Stimulated activated naive CD8-positive, alpha-beta T cell treated with anti-CD3 and anti-CD28 coated beads, Interleukin-15, amount 100 ng/mL, for 72 hours (primary cell): ENCODE data around the gene IL1RAPL2.

Experiments
- ATAC-seq: fragments of 150-1000 bp; cut with Tn5 transposase; 2 replicates; pipeline ENCODE4 v1.10.0; 2021; ENCODE audit warnings: mild to moderate bottlenecking, moderate library complexity
- DNase-seq, 2 donors: peaks; one replicate each; pipeline ENCODE4 v3.0.0; 2021 to 2022
- H3K27ac Mint-ChIP-seq, 2 donors: one replicate each; pipeline ENCODE4 v1.8.0; 2022; ENCODE audit warnings: mild to moderate bottlenecking in 2 of 2, mixed read lengths in 2 of 2, moderate library complexity in 2 of 2
- H3K27me3 Mint-ChIP-seq: one replicate; pipeline ENCODE4 v1.8.0; 2022; ENCODE audit warnings: mixed read lengths
- H3K4me1 Mint-ChIP-seq: one replicate; pipeline ENCODE4 v1.8.0; 2022; ENCODE audit warnings: mild to moderate bottlenecking, mixed read lengths
- H3K4me3 Mint-ChIP-seq, 2 donors: one replicate each; pipeline ENCODE4 v1.8.0; 2022; ENCODE audit warnings: mild to moderate bottlenecking in 2 of 2, mixed read lengths in 2 of 2, moderate library complexity in 1 of 2
- H3K9me3 Mint-ChIP-seq, 2 donors: one replicate each; pipeline ENCODE4 v1.8.0; 2022; ENCODE audit warnings: mixed read lengths in 2 of 2

Gene IL1RAPL2

GRCh38 chrX:104721854-104722253 is 155.9 kb downstream of the IL1RAPL2 start:
- Mint-ChIP-seq H3K9me3 (no peaks in the 10 kb centered on the region), H3K4me3 (no peak overlapping the region), H3K27me3 (no peaks in the 10 kb centered on the region), H3K27ac (no peak overlapping the region), H3K4me1 (no peaks in the 10 kb centered on the region)
- no peak for ATAC-seq
- no peak for DNase-seq

- no peak for ATAC-seq
- no peaks in the 10 kb centered on the region for H3K9me3 Mint-ChIP-seq
- no peaks in the 10 kb centered on the region for H3K4me1 Mint-ChIP-seq
Observed at GRCh38 chrX:104728456-104728855, 162.5 kb downstream of the IL1RAPL2 start.

GRCh38 chrX:104742355-104742754 is 176.4 kb downstream of the IL1RAPL2 start:
- no peak overlapping the region for H3K27ac Mint-ChIP-seq
- H3K4me3 Mint-ChIP-seq = no peak overlapping the region
- no peak for DNase-seq
- H3K27me3 Mint-ChIP-seq = peaks cover 5% of the 10 kb centered on the region
- ATAC-seq = no peak
- H3K9me3 Mint-ChIP-seq = no peaks in the 10 kb centered on the region
- H3K4me1 Mint-ChIP-seq = no peaks in the 10 kb centered on the region

More at GRCh38 chrX:104728456-104728855, 162.5 kb downstream of the IL1RAPL2 start:
- no peak overlapping the region for H3K4me3 Mint-ChIP-seq
- H3K27me3 Mint-ChIP-seq = no peaks in the 10 kb centered on the region
- H3K27ac Mint-ChIP-seq = no peak overlapping the region
- DNase-seq = no peak

DNA sequence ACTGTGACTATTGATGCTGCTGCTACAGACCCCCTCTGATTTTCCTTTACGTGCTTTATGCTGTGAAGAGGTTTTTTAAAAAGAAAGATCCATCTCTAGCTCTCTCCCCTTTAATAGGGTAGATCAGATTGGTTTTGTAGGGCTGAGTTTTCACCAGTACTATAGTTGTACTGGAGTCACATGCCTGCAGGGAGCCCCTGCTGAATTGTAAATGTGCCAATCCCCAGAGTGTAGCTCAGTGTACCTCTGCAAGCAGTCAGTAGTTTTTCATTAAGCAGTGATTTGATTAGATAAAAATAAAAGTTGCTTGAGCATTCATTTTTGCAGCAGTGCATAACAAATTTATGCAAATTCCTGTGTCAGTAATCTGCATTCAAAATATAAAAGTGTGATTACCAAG is 179.2 kb downstream of the IL1RAPL2 start:
- Mint-ChIP-seq H3K4me1 (no peaks in the 10 kb centered on the region), H3K27ac (no peak overlapping the region), H3K9me3 (no peaks in the 10 kb centered on the region), H3K27me3 (peaks cover 5% of the 10 kb centered on the region), H3K4me3 (no peak overlapping the region)
- DNase-seq (no peak), ATAC-seq (no peak)

GRCh38 chrX:104749951-104750610 is 184.1 kb downstream of the IL1RAPL2 start:
- Mint-ChIP-seq H3K27me3 (no peaks in the 10 kb centered on the region), H3K4me1 (no peaks in the 10 kb centered on the region), H3K27ac (no peak overlapping the region), H3K9me3 (no peaks in the 10 kb centered on the region), H3K4me3 (no peak overlapping the region)
- DNase-seq (no peak), ATAC-seq (no peak)

- H3K27ac Mint-ChIP-seq = no peak overlapping the region
- no peaks in the 10 kb centered on the region for H3K4me1 Mint-ChIP-seq
- H3K4me3 Mint-ChIP-seq = no peak overlapping the region
- DNase-seq (no peak), ATAC-seq (no peak)
- no peaks in the 10 kb centered on the region for H3K27me3 Mint-ChIP-seq
- H3K9me3 Mint-ChIP-seq = peaks cover 10 to 11% of the 10 kb centered on the region in 2 donors
Observed at GRCh38 chrX:104762641-104763040, 196.6 kb downstream of the IL1RAPL2 start.

GRCh38 chrX:104789784-104790183 is 223.8 kb downstream of the IL1RAPL2 start:
- no peak for ATAC-seq
- Mint-ChIP-seq H3K4me3 (no peak overlapping the region), H3K27ac (no peak overlapping the region), H3K27me3 (no peaks in the 10 kb centered on the region), H3K9me3 (no peaks in the 10 kb centered on the region), H3K4me1 (no peaks in the 10 kb centered on the region)
- no peak for DNase-seq

DNA sequence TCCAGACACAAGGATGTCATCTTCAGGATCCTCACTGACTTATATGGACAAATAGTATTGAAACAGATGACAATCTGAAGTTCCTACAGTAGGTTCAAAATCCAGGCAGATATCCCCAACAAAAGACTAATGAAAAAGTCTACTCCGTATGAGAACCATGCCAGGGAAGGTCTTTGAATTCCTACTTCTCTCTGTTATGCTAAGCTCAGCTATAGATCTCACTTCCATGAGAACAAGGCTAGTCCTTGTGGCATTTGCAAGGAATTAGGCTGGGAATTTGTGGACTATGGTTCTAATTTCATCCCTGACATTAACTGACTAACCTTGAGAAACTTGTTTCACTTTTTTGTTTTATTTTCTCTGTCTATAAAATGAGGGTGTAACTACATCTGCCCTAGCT is 229.8 kb downstream of the IL1RAPL2 start:
- no peak overlapping the region for H3K4me3 Mint-ChIP-seq
- no peaks in the 10 kb centered on the region for H3K27me3 Mint-ChIP-seq
- H3K27ac Mint-ChIP-seq = peak overlapping the region in 1 of 2 donors; percentile 34
- ATAC-seq (no peak), DNase-seq (no peak)
- no peaks in the 10 kb centered on the region for H3K4me1 Mint-ChIP-seq
- no peaks in the 10 kb centered on the region for H3K9me3 Mint-ChIP-seq

DNA sequence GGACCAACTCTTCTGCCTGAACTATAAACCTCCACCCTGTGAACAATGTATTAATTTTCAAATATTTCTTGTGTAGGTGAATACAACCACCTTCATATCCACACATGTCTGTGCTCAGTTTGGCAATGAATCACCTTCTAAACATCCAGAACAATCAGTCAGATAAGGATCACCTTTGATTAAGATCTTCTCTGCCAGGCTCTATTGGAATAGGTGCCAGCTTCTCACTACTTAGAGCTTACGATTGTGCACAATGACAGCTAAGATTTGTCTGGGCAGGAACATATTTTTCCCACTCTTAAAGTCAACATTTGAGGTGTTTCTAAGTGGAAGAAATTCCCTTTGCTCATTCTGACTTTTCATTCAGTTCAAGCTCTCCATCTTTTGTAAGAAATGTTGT is 237.2 kb downstream of the IL1RAPL2 start:
- DNase-seq (no peak), ATAC-seq (no peak)
- H3K4me3 Mint-ChIP-seq = no peak overlapping the region
- H3K4me1 Mint-ChIP-seq = no peaks in the 10 kb centered on the region
- no peak overlapping the region for H3K27ac Mint-ChIP-seq
- H3K27me3 Mint-ChIP-seq = no peaks in the 10 kb centered on the region
- H3K9me3 Mint-ChIP-seq = no peaks in the 10 kb centered on the region

GRCh38 chrX:104806346-104806745 is 240.3 kb downstream of the IL1RAPL2 start:
- no peak for DNase-seq
- H3K9me3 Mint-ChIP-seq = no peaks in the 10 kb centered on the region
- H3K27ac Mint-ChIP-seq = no peak overlapping the region
- ATAC-seq = no peak
- H3K4me3 Mint-ChIP-seq = no peak overlapping the region
- no peaks in the 10 kb centered on the region for H3K27me3 Mint-ChIP-seq
- H3K4me1 Mint-ChIP-seq = no peaks in the 10 kb centered on the region

GRCh38 chrX:104833401-104833800 is 267.4 kb downstream of the IL1RAPL2 start:
- Mint-ChIP-seq H3K27ac (no peak overlapping the region), H3K4me1 (no peaks in the 10 kb centered on the region), H3K27me3 (no peaks in the 10 kb centered on the region), H3K9me3 (no peaks in the 10 kb centered on the region), H3K4me3 (no peak overlapping the region)
- DNase-seq (no peak), ATAC-seq (no peak)

DNA sequence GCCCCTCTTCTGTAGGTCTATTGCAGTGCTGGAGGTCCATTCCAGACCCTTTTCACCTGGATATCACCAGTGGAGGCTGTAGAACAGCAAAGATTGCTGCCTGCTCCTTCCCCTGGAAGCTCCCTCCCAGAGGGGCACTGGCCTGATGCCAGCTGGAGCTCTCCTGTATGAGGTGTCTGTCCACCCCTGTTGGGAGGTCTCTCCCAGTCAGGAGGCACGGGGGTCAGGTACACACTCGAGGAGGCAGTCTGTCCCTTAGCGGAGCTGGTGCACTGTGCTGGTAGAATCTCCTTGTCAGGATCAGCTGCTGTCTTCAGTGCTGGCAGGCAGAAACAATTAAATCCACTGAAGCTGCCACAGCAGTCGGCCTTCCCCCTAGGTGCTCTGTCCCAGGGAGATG is 276.6 kb downstream of the IL1RAPL2 start:
- Mint-ChIP-seq H3K27me3 (peaks cover 9% of the 10 kb centered on the region), H3K4me3 (no peak overlapping the region), H3K9me3 (peaks cover 8 to 15% of the 10 kb centered on the region in 2 donors), H3K4me1 (no peaks in the 10 kb centered on the region), H3K27ac (no peak overlapping the region)
- no peak for DNase-seq
- no peak for ATAC-seq

GRCh38 chrX:104852241-104852640 is 286.2 kb downstream of the IL1RAPL2 start:
- ATAC-seq = no peak

DNA sequence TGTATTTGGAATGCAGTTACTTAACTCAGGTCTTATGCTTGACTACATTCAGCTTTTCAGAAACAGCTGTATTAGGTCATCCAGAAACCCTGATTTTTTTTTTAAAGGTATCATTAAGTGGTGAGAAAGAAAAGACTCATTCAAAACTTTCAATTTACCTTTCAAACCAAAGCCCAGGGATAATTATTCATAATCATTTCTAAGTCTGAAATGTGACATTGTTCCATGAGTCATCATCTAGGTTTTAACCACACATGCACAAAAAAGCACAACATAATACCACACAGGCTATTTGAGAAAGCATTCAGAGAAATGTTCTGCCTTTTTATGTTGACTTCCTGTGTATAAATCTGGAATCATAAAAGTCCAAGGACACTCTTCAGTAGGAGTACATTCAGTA is 288.2 kb downstream of the IL1RAPL2 start:
- ATAC-seq (peak; percentile 92), DNase-seq (no peak)
- H3K27ac Mint-ChIP-seq = peak overlapping the region; percentile 19 to 89

More at GRCh38 chrX:104852241-104852640, 286.2 kb downstream of the IL1RAPL2 start:
- no peak overlapping the region for H3K4me3 Mint-ChIP-seq
- H3K4me1 Mint-ChIP-seq = peaks cover 23% of the 10 kb centered on the region
- no peak overlapping the region for H3K27ac Mint-ChIP-seq
- no peaks in the 10 kb centered on the region for H3K27me3 Mint-ChIP-seq
- DNase-seq = no peak
- no peaks in the 10 kb centered on the region for H3K9me3 Mint-ChIP-seq

GRCh38 chrX:104854790-104855340 is 288.9 kb downstream of the IL1RAPL2 start:
- H3K9me3 Mint-ChIP-seq = no peaks in the 10 kb centered on the region
- DNase-seq (peak in 1 of 2 donors; percentile 0), ATAC-seq (peak; percentile 60)
- H3K4me1 Mint-ChIP-seq = peaks cover 23% of the 10 kb centered on the region
- H3K4me3 Mint-ChIP-seq = peak overlapping the region in 1 of 2 donors; percentile 53
- peak overlapping the region; percentile 59 to 89 for H3K27ac Mint-ChIP-seq
- H3K27me3 Mint-ChIP-seq = no peaks in the 10 kb centered on the region

More for the DNA sequence above, 288.2 kb downstream of the IL1RAPL2 start:
- Mint-ChIP-seq H3K27me3 (no peaks in the 10 kb centered on the region), H3K4me1 (peaks cover 23% of the 10 kb centered on the region), H3K4me3 (peak overlapping the region in 1 of 2 donors; percentile 53), H3K9me3 (no peaks in the 10 kb centered on the region)

- Mint-ChIP-seq H3K27ac (no peak overlapping the region), H3K4me1 (no peaks in the 10 kb centered on the region), H3K27me3 (no peaks in the 10 kb centered on the region), H3K4me3 (no peak overlapping the region), H3K9me3 (no peaks in the 10 kb centered on the region)
- DNase-seq (no peak), ATAC-seq (no peak)
Observed at GRCh38 chrX:104863466-104863865, 297.5 kb downstream of the IL1RAPL2 start.

DNA sequence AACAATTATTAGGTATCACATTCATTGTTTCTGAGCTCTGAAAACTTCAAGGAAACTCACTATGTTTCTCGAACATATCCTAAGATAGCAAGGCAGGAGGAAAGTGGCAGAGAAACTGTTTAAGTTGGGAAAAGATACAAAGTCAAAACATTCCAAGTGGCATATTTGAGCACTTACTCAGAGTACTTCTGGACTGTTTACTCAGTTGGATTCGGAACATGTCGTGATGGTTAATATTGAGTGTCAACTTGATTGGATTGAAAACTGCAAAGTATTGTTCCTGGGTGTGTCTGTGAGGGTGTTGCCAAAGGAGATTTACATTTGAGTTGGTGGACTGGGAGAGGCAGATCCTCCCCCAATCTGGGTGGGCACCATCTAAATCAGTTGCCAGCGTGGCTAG is 298.3 kb downstream of the IL1RAPL2 start:
- no peaks in the 10 kb centered on the region for H3K9me3 Mint-ChIP-seq
- ATAC-seq (no peak), DNase-seq (no peak)
- H3K4me3 Mint-ChIP-seq = no peak overlapping the region
- no peaks in the 10 kb centered on the region for H3K4me1 Mint-ChIP-seq
- no peak overlapping the region for H3K27ac Mint-ChIP-seq
- H3K27me3 Mint-ChIP-seq = no peaks in the 10 kb centered on the region
